Measurements from ENCODE around the gene PGM2.
"Not testable (repeated sequence)": the region's sequence is repeated elsewhere in the genome, so short reads cannot be mapped to it uniquely, and the experiment has no call there.

PGM2 gene

GRCh38 chr4:37826295-37827029 is at the start of gene PGM2:
TSS of gene PGM2 (plus strand) at chr4:37826686. CDS start at chr4:37826733, 47 bp downstream.
- peak; percentile 76 for DNase-seq (ENCODE audit: low read depth)

- no peak for DNase-seq (ENCODE audit: low read depth)
These were observed 46.6 kb upstream of the PGM2 start for GRCh38 chr4:37779896-37780295.

- DNase-seq (ENCODE audit: low read depth), result peak; percentile 12
These were observed 45.9 kb upstream of the PGM2 start for GRCh38 chr4:37780444-37781130.

GRCh38 chr4:37781131-37781455 is 45.4 kb upstream of the PGM2 start:
- DNase-seq (ENCODE audit: low read depth), result no peak

GRCh38 chr4:37786267-37786666 is 40.2 kb upstream of the PGM2 start:
- not testable (repeated sequence) for DNase-seq (ENCODE audit: low read depth)

GRCh38 chr4:37787883-37788460 is 38.5 kb upstream of the PGM2 start:
- not testable (repeated sequence) for DNase-seq (ENCODE audit: low read depth)

GRCh38 chr4:37788819-37789218 is 37.7 kb upstream of the PGM2 start:
- DNase-seq (ENCODE audit: low read depth), result no peak

GRCh38 chr4:37792241-37792640 is 34.2 kb upstream of the PGM2 start:
- DNase-seq (ENCODE audit: low read depth), result no peak

GRCh38 chr4:37793562-37793961 is 32.9 kb upstream of the PGM2 start:
- DNase-seq (ENCODE audit: low read depth), result no peak

- no peak for DNase-seq (ENCODE audit: low read depth)
These were observed 32.4 kb upstream of the PGM2 start for GRCh38 chr4:37794056-37794455.

- DNase-seq (ENCODE audit: low read depth), result no peak
These were observed 30.8 kb upstream of the PGM2 start for GRCh38 chr4:37795581-37796195.

GRCh38 chr4:37797374-37797773 is 29.1 kb upstream of the PGM2 start:
- no peak for DNase-seq (ENCODE audit: low read depth)

GRCh38 chr4:37797923-37798322 is 28.6 kb upstream of the PGM2 start:
- no peak for DNase-seq (ENCODE audit: low read depth)

- DNase-seq (ENCODE audit: low read depth), result no peak
These were observed 27.9 kb upstream of the PGM2 start for GRCh38 chr4:37798616-37799015.

GRCh38 chr4:37799941-37800554 is 26.4 kb upstream of the PGM2 start:
- no peak for DNase-seq (ENCODE audit: low read depth)

- no peak for DNase-seq (ENCODE audit: low read depth)
These were observed 24.3 kb upstream of the PGM2 start for GRCh38 chr4:37802068-37802666.

GRCh38 chr4:37803348-37803973 is 23.0 kb upstream of the PGM2 start:
- no peak for DNase-seq (ENCODE audit: low read depth)

- no peak for DNase-seq (ENCODE audit: low read depth)
These were observed 21.4 kb upstream of the PGM2 start for GRCh38 chr4:37805091-37805490.

GRCh38 chr4:37812713-37813112 is 13.8 kb upstream of the PGM2 start:
- DNase-seq (ENCODE audit: low read depth), result no peak

GRCh38 chr4:37815591-37815990 is 10.9 kb upstream of the PGM2 start:
- no peak for DNase-seq (ENCODE audit: low read depth)

- no peak for DNase-seq (ENCODE audit: low read depth)
These were observed 10.5 kb upstream of the PGM2 start for GRCh38 chr4:37816006-37816405.

GRCh38 chr4:37816719-37817118 is 9.8 kb upstream of the PGM2 start:
- no peak for DNase-seq (ENCODE audit: low read depth)

Data from stimulated activated CD8-positive, alpha-beta memory T cell treated with anti-CD3 and anti-CD28 coated beads, Interleukin-15, amount 100 ng/mL, for 1 hour (primary cell).